ENCODE data around the gene PTGS1.
"Not testable (repeated sequence)": the region's sequence is repeated elsewhere in the genome, so short reads cannot be mapped to it uniquely, and the experiment has no call there.

PTGS1 gene

DNA sequence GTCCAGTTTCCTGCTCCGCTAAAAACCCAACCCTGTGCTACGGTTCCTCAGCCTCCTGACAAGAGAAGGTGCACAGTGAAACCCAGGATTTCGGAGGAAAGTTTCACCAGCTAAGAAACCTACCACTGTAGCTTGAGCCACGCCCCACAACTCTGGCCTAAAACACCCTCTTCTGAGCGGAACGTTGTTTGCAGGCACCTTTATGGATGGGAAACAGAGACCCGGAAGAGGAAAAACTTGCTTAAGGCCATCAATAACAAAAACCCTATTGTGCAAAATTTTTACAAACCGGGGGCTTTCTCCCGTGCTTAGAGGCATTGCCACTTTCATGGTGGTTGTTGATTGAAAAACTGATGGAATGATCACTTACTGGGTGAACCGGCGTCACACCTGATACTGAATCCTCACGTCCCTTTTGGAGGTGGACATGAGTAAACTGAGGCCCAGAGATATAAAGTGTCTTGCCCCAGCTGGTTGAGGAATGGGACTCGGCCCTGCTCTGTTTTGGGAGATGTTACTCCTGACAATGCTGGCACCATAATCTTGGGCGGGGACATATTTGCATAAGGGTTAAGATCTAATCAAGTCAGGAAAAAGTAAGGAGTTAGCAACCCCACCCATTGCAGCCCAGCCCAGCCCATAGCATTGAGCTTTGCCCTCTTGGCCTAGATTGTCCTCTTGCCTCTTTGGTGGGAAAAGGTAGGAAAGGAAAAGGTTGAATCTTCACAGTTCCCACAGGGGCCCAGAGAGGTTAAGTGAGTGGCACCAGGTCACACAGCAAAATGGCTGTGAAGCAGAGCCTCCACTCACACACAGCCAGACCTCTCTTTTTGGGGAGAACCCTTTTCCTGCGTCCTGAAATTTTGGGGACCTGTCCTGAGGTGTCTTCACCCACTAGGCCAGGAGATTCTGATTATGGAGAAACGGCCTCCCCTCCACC is 23.2 kb upstream of the PTGS1 start:
- DNase-seq, result no peak

DNA sequence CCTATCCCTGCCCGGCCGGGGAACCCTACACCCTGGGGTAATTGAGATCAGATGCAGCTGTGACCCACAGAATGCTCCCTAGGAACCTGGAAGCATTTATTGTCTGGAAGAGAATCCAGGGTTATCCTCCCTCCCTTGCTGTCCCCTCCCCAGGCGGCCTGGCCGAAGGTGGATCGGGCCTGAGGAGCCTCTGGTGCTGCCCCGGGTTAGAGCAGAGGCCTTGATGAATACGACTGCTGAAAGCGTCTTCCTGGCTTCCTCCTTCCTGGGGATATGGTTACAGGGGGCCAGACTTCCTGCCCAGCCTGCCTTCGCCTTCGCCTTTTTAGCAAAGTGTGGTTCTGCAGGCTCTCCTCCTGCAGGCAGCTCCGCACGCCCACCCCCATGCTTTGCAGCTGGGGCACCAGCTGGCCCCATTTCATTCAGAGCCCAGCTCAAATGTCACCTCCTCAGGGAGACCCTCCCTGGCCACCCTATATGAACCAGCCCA is 22.5 kb upstream of the PTGS1 start:
- no peak for DNase-seq

GRCh38 chr9:122348791-122349190 is 22.0 kb upstream of the PTGS1 start:
- DNase-seq, result no peak

DNA sequence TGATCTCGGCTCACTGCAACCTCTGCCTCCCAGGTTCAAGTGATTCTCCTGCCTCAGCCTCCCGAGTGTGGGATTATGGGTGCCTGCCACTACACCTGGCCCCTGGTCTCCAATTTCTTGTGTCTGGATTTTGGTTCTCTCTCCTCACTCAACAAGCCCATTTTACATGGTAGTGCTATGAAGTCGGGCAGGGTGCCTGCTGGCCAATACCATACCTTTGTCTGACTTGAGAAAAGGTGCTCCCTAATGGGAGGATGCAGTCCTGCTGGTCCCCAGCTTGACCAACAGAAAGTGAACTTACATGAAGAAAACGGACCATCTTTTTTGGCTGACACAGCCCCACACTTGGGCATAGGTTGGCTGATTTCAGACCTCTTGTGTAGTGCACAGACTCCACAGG is 21.6 kb upstream of the PTGS1 start:
- DNase-seq, result no peak

GRCh38 chr9:122350577-122351355 is 20.1 kb upstream of the PTGS1 start:
- peak; percentile 62 for DNase-seq

DNA sequence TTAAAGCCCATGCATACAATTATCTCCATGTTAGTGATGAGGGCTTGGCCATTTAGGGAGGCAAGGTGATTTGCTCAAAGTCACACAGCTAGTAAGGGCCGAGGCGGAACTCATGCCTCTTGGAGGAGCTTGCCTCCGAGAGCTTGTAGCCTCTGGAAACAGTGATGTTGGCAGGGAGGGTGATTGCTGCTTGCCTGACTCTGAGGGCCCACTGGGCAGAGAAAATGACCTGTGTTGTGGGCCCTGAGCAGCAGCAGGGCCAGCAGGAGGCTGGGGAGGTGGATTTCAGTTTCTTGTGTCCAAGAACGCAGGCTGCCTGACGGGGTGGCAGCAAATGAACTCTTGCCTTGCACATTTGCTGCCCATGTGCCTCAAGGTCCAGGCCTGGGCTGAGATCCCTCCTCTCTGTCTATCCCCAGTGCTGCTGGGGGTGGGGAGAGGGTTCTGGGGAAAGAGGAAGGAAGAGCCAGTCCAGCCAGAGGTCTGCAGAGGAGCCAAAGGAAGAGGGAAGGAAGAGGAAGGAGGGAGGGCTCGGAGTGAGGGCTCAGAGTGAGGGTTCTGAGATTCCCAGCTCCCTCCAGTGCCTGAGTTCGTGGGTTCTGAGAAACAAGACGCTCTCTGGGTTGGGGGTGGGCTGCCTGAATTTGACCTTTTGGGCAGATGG is 16.2 kb upstream of the PTGS1 start:
- no peak for DNase-seq

DNA sequence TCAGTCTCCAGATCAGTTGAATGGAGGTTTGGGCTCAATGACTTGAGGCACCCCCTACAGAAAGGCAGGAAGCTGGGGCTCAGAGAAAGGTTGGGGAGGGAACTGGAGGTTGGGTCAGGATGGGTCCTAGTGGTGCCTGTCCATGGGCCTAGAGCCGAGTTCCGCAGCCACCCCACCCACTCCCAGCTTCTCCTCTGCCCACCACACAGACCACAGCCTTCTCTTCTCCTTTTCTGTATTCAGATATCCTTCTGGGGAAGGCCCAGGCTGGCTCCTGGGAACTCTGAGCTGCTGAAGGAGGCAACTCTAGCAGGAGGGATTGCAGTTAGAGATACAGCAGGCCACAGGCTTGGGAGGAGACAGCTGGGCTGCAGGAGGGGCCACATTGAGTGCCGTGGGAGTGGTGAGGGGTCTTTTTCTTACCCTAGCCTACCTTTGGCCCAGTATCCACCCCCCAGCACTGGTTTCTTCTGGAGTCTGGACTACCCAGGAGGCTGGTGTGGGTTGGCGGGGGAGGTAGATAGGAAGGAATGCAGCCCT is 15.4 kb upstream of the PTGS1 start:
- no peak for DNase-seq

GRCh38 chr9:122356627-122357026 is 14.2 kb upstream of the PTGS1 start:
- no peak for DNase-seq

DNA sequence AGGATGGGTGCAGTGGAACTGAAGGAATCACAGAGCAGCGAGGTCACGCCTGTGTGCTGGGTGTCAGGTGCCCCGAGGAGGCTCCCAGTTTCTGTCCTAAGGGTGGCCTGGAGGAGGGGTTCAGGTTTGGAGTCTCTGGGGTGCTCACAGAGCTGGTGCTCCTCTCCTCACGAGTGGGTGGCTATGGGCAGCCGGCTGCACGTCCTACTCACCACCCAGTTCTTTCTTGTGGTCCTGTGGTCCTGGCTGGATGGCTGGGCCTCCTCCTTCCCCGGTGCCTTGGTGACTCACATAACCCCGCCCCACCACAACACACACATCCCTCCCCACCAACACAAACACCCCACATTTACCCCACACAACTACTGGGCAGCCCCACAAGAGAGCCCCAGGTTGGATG is 9.9 kb upstream of the PTGS1 start:
- DNase-seq, result no peak

DNA sequence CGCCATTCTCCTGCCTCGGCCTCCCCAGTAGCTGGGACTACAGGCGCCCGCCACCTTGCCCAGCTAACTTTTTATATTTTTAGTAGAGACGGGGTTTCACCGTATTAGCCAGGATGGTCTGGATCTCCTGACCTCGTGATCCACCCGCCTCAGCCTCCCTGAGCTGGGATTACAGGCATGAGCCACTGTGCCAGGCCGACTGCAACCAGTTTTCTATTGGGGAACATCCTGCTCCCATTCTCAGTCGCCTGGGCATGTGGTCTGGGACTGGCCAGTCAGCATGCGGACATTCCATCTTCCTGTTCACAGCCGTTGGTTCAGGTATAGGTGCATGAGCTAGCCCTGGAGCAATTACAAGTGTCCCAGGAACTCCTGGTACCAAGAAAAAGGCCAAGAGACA is 7.7 kb upstream of the PTGS1 start:
- not testable (repeated sequence) for DNase-seq

DNA sequence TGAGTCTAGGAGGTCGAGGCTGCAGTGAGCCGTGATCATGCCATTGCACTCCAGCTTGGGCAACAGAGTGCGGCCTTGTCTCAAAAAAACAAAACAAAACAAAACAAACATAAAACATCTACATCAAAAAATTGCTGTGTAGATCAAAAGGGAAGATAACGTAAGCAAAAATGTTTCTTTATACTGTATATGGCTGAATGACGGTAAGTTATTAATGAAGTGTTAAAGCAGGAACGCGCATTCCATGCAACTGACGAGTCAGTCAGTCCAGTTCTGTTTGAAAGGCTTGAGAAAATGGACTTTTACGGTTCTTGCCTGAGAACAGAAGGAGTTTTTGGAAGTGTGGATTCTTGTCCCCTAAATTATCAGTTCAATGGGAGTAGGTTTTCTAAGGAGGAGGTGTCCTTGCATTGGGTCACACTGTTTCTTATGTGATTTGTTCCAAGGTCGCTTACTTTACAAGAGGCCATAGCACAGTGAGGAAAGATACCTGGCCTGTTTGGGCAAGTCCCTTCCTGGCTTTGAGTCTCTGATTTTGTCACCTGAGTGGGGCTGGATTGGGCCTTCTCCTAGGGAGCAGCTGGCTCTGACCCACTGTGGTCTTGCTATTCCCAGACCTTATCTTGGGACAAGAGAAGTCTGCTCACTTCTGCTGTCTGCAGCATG is 6.6 kb upstream of the PTGS1 start:
- DNase-seq, result no peak

- DNase-seq, result no peak
These were observed 6.1 kb upstream of the PTGS1 start for GRCh38 chr9:122364783-122365150.

DNA sequence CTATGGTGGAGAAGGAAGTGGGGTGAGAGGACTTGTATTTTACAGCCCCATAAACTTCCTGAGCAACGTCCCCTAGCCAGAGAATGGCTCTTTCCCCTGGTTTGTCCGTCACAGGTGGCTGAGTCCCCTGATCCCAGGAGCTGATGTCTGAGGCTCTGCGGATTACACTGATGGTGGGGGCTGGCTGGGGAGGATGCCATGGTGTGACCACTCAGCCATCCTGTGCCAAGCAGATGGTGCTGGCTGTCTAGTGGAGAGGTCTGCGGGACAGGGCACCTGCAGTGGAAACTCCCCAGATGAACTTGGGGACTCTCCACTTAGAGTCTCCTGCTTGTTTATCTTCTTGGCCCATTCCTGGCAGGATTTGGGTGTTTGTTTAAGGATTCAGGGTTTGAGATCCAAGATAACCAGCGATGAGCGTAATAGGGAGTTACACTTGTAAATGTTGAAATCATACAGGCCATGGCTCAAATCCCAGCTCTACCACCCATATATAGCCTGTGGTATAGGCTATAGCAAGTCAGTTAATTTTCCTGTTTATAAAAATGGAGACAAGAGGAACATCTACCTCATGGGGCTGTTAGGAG is 4.7 kb upstream of the PTGS1 start:
- no peak for DNase-seq

DNA sequence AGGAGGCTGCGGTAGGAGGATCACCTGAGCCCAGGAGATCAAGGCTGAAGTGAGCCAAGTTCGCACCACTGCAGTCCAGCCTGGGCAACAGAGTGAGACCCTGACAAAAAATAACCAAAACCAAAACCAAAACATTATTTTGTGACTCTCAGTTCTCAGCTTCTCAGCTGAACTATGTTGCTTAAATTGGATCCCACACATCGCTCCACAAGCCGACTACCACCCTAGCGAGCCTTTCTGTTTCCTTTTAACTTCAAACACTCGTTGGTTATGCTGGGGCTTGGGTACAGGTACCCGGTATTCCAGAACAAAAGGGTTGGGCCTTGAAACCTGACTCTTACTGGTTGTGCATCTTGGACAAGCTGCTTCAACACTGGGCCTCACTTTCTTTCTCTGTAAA is 3.8 kb upstream of the PTGS1 start:
- DNase-seq, result no peak

GRCh38 chr9:122367774-122368460 is 2.9 kb upstream of the PTGS1 start:
- DNase-seq, result no peak

DNA sequence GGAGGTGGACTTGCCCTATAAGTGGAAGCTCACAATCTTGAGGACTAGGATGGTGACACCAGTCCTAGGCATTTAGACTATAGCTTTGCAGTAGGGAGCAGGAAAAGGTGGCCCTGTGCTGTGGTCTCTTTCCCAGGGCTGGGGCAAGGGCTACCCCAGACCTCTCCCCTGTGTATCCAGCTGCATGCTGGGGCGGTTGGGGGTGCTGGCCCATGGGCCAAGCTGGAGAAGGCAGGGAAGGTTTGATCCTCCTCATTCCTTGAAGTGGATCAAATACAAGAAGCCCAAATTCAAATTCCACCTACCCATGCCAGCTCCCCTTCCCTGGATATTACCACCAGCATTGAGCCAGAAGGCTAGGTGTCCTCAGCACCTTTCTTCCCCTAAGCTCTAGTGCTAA is 2.2 kb upstream of the PTGS1 start:
- no peak for DNase-seq

- DNase-seq, result no peak
These were observed 521 bp upstream of the PTGS1 start for GRCh38 chr9:122370303-122370702.

GRCh38 chr9:122371846-122372245 is 1.0 kb downstream of the PTGS1 start:
- DNase-seq, result no peak

DNA sequence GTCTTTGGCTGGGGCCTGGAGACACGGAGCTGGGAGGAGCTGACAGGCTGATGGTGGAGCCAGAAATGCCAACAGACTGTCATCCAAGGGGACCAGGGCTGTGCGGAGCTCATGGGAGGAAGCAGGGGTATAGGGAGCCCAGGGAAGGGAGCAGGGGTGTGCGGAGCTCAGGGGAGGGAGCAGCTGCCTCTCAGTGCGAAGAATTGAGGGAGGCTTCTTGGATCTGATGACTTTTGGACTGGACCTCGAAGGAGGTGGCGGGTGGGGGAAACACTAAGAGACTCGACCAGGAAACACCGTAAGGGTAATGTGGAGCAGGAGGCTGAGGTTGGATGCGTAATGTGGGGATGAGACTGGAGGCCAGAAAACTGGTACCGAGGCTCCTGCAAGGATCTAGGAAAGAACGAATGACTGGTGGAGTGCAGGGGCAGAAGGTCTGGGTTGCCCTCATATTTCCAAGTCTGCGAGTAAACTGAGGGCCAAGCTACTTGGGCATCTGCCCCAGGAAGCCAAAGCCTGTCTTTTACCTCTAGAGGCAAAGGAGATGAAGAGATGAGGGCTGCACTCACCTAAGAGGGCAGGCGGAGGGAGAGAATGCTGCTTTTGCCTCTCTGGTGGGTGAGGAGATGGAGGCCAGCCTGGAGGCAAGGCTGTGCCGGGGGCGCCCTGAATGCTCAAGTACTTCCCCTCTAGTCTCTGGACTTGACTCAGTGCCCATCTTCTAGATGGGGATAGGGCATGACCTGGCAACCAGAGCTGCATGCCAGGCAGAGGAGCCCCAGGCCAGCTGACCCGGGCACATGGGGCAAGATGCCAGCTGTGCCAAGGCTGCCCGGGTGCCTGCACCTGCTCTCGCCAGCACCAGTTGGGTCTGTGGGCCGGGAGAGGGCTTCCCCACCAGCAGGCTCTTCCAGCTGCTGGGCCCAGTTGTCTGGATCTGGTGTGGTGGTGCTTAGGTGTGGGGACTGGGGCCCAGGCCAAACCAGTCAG is 2.3 kb downstream of the PTGS1 start:
- no peak for DNase-seq

DNA sequence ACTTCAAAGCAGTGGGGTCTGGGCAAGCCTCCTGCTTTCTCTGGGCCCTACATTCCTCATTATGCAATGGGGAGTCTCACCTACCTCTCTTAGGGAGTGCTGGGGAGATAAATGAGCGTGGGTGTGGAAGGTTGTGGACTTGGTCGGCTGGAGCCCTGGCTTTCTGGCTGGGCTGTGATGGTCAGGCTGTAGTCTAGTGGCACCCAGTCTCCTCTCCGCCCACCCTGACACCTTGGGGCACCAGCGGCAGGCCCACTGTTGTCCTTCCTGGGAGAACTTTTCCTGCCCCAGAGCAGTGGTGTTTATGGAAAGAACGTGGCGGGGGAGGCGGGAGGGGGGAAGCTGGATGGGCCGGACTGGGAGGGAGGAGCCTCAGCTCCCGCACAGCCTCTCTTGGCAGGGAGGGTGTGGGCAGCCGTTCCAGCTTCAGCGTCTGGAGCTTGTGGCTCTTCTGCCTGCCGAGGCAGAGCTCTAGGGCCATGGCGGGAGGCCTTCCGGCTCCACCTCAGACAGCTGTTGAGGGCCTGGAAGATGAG is 4.1 kb downstream of the PTGS1 start:
- no peak for DNase-seq
